Left lung (tissue), 10 donors: ENCODE data around the gene CDKN2C. TPM values are rescaled to one million over a fixed set of nuclear protein-coding genes. Genes with fewer than 3 reads are reported as not detected.
"Not testable (repeated sequence)": the region's sequence is repeated elsewhere in the genome, so short reads cannot be mapped to it uniquely, and the experiment has no call there.

Source experiments
- ATAC-seq: fragments of 200-7000 bp; cut with Tn5 transposase; one replicate; pipeline ENCODE4 v1.9.1; 2020; ENCODE audit warnings: moderate library complexity
- DNase-seq, 4 donors: peaks; one replicate each; pipeline ENCODE4 v3.0.0-alpha.2; 2013 to 2020
- H3K27ac ChIP-seq, 2 donors: fragments of 200-600 bp; sonication (generic) in 1 of 2; one replicate each; pipeline versions ENCODE4 v1.5.0 to v1.8.0; 2020 to 2021
- H3K27me3 ChIP-seq, 2 donors: fragments of 200-600 bp; sonication (generic) in 1 of 2; one replicate each; pipeline versions ENCODE4 v1.5.0 to v1.8.0; 2020 to 2021
- H3K36me3 ChIP-seq, 2 donors: fragments of 200-600 bp; sonication (generic) in 1 of 2; one replicate each; pipeline versions ENCODE4 v1.5.0 to v1.8.0; 2020 to 2021
- H3K4me1 ChIP-seq, 2 donors: fragments of 200-600 bp; one replicate each; pipeline ENCODE4 v1.8.0; 2021
- H3K4me3 ChIP-seq, 2 donors: fragments of 200-600 bp; sonication (generic) in 1 of 2; one replicate each; pipeline versions ENCODE4 v1.5.0 to v1.8.0; 2020 to 2021; ENCODE audit warnings: mild to moderate bottlenecking in 1 of 2
- H3K9me3 ChIP-seq, 2 donors: fragments of 200-600 bp; sonication (generic) in 1 of 2; one replicate each; pipeline versions ENCODE4 v1.5.0 to v1.8.0; 2020 to 2021
- intact Hi-C, 2 donors: fragments of 100-400 bp; cut with DNase I; formaldehyde crosslinking; loops; one replicate each; pipeline versions ENCODE4 v1.11.2 to v1.14.2; 2022
- polyA plus RNA-seq, 6 donors: library from polyadenylated mRNA; unstranded; fragments of 120-200 nt; gene quantifications; one replicate each; pipeline ENCODE4 v1.2.1, GENCODE V29; 2013; ENCODE audit not compliant: insufficient read length in 6 of 6
- total RNA-seq, 2 donors: library from RNA; stranded (reverse); fragmentation: NEBNext Ultra II Directional; extraction: Animal tissue kit (Norgen Biotek cat#: 25700); gene quantifications; one replicate each; pipeline ENCODE4 v1.2.1, GENCODE V29; 2021
- TF ChIP-seq, protein P1 (sequence below), 2 donors: fragments of 200-600 bp; sonication (generic) in 1 of 2; IDR thresholded peaks; one replicate each; pipeline versions ENCODE4 v1.5.0 to v1.8.0; 2021; ENCODE audit warnings: antibody characterized with exemption in 2 of 2
- donor health status: DM: no; HTN: yes; CAD: no.
- donor health status: DM: no; HTN: no; CAD: no.

CDKN2C gene
- total and polyA plus RNA-seq, 8 donors: 12.3 to 35.5 (median 18.3) TPM

DNA sequence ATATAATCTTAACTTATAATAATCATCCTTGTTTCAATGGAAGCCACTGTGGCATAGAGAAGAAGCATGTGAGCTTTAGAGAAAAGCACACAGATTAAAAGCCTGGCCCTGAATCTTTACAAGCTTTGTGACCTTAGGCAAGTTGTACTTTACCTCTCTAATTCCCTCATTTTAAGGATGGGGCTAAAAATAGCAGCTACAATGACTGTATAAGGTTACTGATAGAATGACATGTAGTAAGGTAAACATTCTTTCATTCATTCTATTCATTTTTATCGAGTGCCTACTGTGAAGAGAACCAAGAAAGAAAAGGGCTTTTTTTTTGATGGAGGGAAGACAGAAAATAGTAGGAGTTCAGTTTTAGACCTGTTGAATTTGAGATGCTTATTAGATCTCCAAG, 25.6 kb downstream of the CDKN2C start:
- no peaks in the 10 kb centered on the region for H3K36me3 ChIP-seq
- no peaks in the 10 kb centered on the region for H3K9me3 ChIP-seq
- H3K4me1 ChIP-seq: no peaks in the 10 kb centered on the region
- ATAC-seq (no peak), DNase-seq (no peak)
- H3K4me3 ChIP-seq: no peak overlapping the region
- TF ChIP-seq, protein P1, sequence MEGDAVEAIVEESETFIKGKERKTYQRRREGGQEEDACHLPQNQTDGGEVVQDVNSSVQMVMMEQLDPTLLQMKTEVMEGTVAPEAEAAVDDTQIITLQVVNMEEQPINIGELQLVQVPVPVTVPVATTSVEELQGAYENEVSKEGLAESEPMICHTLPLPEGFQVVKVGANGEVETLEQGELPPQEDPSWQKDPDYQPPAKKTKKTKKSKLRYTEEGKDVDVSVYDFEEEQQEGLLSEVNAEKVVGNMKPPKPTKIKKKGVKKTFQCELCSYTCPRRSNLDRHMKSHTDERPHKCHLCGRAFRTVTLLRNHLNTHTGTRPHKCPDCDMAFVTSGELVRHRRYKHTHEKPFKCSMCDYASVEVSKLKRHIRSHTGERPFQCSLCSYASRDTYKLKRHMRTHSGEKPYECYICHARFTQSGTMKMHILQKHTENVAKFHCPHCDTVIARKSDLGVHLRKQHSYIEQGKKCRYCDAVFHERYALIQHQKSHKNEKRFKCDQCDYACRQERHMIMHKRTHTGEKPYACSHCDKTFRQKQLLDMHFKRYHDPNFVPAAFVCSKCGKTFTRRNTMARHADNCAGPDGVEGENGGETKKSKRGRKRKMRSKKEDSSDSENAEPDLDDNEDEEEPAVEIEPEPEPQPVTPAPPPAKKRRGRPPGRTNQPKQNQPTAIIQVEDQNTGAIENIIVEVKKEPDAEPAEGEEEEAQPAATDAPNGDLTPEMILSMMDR (IDR thresholded peaks at IDR 0.05): no peak
- intact Hi-C loops: no loop called here
- no peaks in the 10 kb centered on the region for H3K27me3 ChIP-seq
- H3K27ac ChIP-seq: no peak overlapping the region

DNA sequence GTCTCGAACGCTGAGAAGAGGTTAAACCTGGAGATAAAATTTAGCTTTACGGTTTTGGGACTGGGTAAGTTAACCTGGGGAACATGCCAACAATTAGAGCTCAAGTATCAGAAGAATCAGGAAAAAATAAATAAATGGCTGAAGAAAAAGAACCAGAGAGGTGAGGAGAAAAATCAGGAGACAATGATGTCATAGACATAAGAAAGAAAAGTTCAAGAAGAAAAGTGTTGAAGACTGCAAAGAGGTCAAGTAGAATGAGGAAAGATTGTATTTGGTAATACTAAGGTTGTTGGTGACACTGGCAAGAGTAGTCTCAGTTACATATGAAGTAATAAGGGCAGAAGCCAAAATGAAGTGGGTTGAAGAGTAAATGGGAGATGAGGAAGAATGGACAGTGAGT, 26.0 kb downstream of the CDKN2C start:
- intact Hi-C loops: no loop called here
- H3K27ac ChIP-seq: no peak overlapping the region

DNA sequence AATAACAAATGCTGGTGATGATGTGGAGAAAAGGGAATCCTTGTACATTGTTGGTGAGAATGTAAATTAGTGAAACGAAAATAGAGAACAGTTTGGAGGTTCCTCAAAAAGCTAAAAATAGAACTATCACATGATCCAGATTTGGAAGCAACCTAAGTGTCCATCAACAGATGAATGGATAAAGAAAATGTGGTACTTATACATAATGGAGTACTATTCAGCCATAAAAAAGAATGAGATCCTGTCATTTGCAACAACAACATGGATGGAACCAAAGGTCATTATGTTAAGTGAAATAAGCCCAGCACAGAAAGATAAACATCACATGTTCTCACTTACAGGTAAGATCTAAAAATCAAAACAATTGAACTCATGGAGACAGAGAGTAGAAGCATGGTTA, 29.3 kb downstream of the CDKN2C start:
- H3K27me3 ChIP-seq, DNase-seq, H3K36me3 ChIP-seq, ATAC-seq, intact Hi-C loops, H3K4me3 ChIP-seq, H3K4me1 ChIP-seq, H3K27ac ChIP-seq, H3K9me3 ChIP-seq: not testable (repeated sequence)

More for the DNA sequence above, 26.0 kb downstream of the CDKN2C start:
- H3K27me3 ChIP-seq: no peaks in the 10 kb centered on the region
- no peaks in the 10 kb centered on the region for H3K4me1 ChIP-seq
- TF ChIP-seq, protein P1 (IDR thresholded peaks at IDR 0.05): no peak
- DNase-seq: no peak
- H3K4me3 ChIP-seq: no peak overlapping the region
- no peak for ATAC-seq
- H3K9me3 ChIP-seq: no peaks in the 10 kb centered on the region
- no peaks in the 10 kb centered on the region for H3K36me3 ChIP-seq

DNA sequence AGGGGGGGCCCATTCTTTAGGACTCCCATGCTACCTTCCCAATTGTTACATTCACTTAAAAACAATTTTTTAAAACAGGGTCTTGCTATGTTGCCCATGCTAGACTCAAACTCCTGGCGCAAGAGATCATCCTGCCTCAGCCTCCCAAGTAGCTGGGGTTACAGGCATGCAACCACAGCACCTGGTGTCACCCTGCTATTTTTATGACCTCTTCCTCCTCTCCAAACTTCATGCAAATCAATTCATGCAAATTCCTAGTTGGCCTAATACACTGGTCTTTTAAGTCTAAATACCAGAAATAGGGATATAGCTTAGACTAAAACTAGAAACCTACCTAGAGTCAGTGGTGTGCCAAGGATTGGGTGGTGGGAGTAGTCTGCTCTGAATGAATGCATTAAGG, 30.1 kb downstream of the CDKN2C start:
- Histone ChIP-seq H3K27ac (no peak overlapping the region), H3K9me3 (no peaks in the 10 kb centered on the region), H3K27me3 (no peaks in the 10 kb centered on the region), H3K4me1 (no peaks in the 10 kb centered on the region), H3K4me3 (no peak overlapping the region), H3K36me3 (no peaks in the 10 kb centered on the region)
- TF ChIP-seq, protein P1 (IDR thresholded peaks at IDR 0.05): no peak
- ATAC-seq (no peak), DNase-seq (no peak)
- intact Hi-C loops: no loop called here

DNA sequence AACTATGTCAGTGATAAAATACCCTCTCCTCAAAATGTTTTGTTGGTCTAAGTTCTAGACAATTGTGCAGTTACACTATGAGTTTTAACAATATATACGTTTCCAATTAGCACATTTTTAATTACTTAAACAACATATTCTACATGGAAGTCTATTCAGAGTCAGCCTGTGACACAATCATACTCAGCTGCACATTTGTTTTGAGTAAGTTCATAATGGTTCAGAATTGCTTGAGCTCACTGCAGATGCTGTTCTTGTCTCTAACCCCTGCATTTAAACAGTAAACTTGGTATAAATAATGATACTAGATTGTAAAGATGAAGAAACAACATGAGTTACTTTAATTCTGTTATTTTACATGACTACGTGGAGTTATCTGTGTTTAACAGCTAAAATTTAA, 30.6 kb downstream of the CDKN2C start:
- ATAC-seq (no peak), DNase-seq (no peak)
- intact Hi-C loops: no loop called here
- H3K36me3 ChIP-seq: no peaks in the 10 kb centered on the region
- H3K27me3 ChIP-seq: no peaks in the 10 kb centered on the region
- H3K4me1 ChIP-seq: no peaks in the 10 kb centered on the region
- no peak overlapping the region for H3K27ac ChIP-seq
- no peaks in the 10 kb centered on the region for H3K9me3 ChIP-seq
- no peak overlapping the region for H3K4me3 ChIP-seq
- TF ChIP-seq, protein P1 (IDR thresholded peaks at IDR 0.05): no peak

DNA sequence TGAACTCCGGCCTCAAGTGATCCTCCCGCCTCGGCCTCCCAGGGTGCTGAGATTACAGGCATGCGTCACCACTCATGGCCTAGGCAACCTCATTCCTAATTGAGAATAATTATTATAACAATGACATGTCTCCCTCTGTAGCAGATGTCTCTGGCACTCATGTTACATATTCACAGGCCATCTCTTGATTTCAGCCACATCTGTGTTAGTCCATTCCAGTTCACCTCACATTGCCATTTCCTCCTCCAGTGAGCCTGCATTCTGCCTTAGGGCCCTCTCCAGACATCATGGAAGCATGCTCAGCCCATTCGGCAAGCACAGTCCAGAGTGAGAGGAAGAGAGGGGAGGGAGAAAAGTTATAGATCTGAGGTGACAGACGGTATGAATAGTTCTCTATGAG, 32.5 kb downstream of the CDKN2C start:
- no peaks in the 10 kb centered on the region for H3K4me1 ChIP-seq
- DNase-seq (no peak), ATAC-seq (no peak)
- H3K9me3 ChIP-seq: no peaks in the 10 kb centered on the region
- TF ChIP-seq, protein P1 (IDR thresholded peaks at IDR 0.05): no peak
- intact Hi-C loops: no loop called here
- H3K36me3 ChIP-seq: no peaks in the 10 kb centered on the region
- no peak overlapping the region for H3K4me3 ChIP-seq
- H3K27ac ChIP-seq: no peak overlapping the region
- H3K27me3 ChIP-seq: no peaks in the 10 kb centered on the region

DNA sequence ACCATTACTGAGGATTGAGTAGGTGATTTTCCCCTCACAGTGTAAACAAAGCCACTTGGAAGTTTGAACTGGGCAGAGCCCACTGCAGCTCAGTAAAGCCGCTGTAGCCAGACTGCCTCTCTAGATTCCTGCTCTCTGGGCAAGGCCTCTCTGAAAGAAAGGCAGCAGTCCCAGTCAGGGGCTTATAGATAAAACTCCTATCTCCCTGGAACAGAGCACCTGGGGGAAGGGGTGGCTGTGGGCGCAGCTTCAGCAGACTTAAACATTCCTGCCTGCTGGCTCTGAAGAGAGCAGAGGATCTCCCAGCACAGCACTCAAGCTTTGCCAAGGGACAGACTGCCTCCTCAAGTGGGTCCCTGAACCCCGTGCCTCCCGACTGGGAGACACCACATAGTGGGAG, 35.5 kb downstream of the CDKN2C start:
- intact Hi-C loops, DNase-seq, H3K4me1 ChIP-seq, H3K27me3 ChIP-seq, ATAC-seq, H3K4me3 ChIP-seq, H3K36me3 ChIP-seq, H3K27ac ChIP-seq, H3K9me3 ChIP-seq: not testable (repeated sequence)
